ENCODE data around the gene KAZN.
A peak's percentile ranks its signal among the peaks of the same experiment; 100 is the strongest.
"Not testable (repeated sequence)": the region's sequence is repeated elsewhere in the genome, so short reads cannot be mapped to it uniquely, and the experiment has no call there.

Gene KAZN

DNA sequence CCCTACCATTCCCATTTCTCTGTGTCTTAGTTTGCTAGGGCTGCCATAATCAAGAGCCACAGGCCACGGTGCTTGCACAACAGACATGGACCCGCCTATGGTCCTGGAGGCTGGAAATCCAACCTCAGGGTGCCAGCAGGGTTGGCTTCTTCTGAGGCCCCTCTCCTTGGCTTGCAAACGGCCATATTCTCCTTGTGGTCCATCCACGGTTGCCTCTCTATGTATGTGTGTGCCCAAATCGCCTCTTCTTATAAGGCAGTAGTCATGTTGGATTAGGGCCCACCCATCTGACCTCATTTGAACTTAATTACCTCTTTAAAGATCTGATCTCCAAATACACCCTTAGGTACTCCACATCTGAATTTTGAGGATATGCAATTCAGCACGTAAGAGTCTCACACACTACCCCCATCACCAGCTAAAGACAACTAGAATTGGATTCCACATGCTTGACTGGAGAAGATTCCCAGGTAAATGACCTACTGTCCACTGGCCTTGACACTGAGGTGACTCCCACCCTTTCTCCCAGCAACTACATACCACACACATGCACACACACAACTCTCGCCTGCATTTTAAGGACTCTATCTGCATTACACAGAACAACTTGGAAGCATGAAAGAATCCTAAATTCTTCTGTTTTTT is 526.7 kb downstream of the KAZN start:
- Histone ChIP-seq H3K4me3 (ENCODE audit: low read length) (no peak overlapping the region), H3K36me3 (ENCODE audit: control insufficient read depth, insufficient read depth, low read length, severe bottlenecking) (no peaks in the 10 kb centered on the region), H3K9ac (ENCODE audit: low read length) (no peak overlapping the region), H3K4me1 (ENCODE audit: control insufficient read depth, insufficient read depth, low read length) (no peaks in the 10 kb centered on the region), H3K27me3 (replicated peaks; ENCODE audit: control insufficient read depth, insufficient read depth, low read length) (peaks cover 56% of the 10 kb centered on the region), H3K9me3 (ENCODE audit: control insufficient read depth, low read length) (peaks cover 9% of the 10 kb centered on the region)
- no peak for DNase-seq (ENCODE audit: low read depth)

DNA sequence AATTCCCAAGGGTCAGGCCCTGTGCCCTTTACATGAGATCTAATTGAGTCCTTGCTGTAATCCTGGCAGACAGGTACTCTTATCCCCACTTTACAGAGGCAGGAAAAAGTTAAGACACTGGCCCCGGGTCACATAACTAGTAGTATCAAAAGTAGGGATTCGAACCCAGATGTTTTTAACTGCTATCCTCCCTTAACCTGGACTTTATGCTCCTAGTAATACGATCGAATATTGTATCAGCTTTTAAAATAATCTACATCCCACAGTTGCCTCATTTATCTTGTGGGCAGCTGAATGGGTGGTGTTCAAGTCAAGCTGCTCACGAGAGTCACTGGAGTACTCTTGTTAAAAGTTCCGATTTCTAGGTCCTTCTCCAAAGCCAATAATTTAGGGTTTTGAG is 529.6 kb downstream of the KAZN start:
- Histone ChIP-seq H3K9ac (ENCODE audit: low read length) (no peak overlapping the region), H3K4me3 (ENCODE audit: low read length) (no peak overlapping the region), H3K27me3 (replicated peaks; ENCODE audit: control insufficient read depth, insufficient read depth, low read length) (peaks cover 50% of the 10 kb centered on the region), H3K4me1 (ENCODE audit: control insufficient read depth, insufficient read depth, low read length) (no peaks in the 10 kb centered on the region), H3K9me3 (ENCODE audit: control insufficient read depth, low read length) (peaks cover 11% of the 10 kb centered on the region), H3K36me3 (ENCODE audit: control insufficient read depth, insufficient read depth, low read length, severe bottlenecking) (no peaks in the 10 kb centered on the region)
- no peak for DNase-seq (ENCODE audit: low read depth)

DNA sequence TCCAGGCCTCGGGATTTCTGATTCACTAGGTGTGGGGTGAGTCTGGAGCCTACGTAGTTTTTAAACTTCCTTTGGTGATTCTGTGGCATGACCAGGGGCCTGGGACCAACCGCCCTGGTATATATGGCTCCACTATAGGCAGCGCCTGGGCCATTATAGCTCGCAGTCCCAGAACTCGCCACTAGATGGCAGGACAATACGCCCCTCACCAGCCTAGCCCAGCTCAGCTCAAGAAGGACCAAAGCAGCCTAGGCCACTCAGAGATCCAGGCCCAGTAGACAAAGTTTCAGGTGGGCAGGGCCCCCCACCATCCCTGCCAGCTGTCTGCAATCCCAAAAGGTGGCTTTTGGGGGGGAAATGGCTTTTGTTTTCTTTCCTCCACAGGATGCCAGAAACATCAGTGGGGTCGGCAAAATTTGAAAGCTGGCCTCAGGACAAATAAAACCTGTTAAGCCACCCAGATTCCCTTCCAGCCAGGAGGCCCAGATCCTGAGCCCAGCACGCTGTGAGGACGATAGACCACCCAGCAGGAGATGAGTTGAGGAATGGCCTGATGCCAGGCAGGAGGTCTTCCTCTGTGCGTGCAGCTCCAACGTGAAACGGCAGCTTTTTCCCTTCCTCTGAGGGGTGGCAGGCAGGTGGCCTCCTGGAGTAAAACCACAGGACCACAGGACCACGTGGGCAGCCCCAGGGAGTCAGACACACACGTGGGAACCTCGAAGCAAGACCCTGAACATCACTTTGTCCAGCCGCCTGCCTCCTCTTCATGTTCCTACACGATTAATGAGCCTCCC is 530.2 kb downstream of the KAZN start:
- peaks cover 11% of the 10 kb centered on the region for H3K9me3 ChIP-seq (ENCODE audit: control insufficient read depth, low read length)
- H3K36me3 ChIP-seq (ENCODE audit: control insufficient read depth, insufficient read depth, low read length, severe bottlenecking) = no peaks in the 10 kb centered on the region
- H3K4me1 ChIP-seq (ENCODE audit: control insufficient read depth, insufficient read depth, low read length) = no peaks in the 10 kb centered on the region
- no peak overlapping the region for H3K4me3 ChIP-seq (ENCODE audit: low read length)
- no peak overlapping the region for H3K9ac ChIP-seq (ENCODE audit: low read length)
- peaks cover 52% of the 10 kb centered on the region for H3K27me3 ChIP-seq (replicated peaks; ENCODE audit: control insufficient read depth, insufficient read depth, low read length)
- DNase-seq (ENCODE audit: low read depth) = peak; percentile 84

DNA sequence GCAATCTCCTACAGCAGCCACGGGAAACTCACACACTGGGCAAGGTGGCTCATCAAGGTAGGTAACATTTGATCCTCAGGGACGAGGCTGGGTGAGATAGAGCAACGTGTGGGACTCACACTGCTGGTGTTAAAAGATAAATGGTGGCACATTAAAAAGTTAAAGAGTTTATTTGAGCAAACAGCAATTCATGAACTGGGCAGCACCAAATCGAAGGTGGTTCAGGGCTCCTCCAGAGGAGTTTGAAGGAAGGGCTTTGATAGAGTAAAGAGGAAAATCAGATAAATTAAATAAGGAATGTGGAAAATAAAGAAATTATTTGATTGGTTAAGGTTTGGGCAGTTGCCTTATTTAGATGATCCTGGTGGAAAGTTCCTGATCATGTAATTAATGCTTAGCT is 531.5 kb downstream of the KAZN start:
- Histone ChIP-seq H3K36me3 (ENCODE audit: control insufficient read depth, insufficient read depth, low read length, severe bottlenecking) (no peaks in the 10 kb centered on the region), H3K9ac (ENCODE audit: low read length) (no peak overlapping the region), H3K9me3 (ENCODE audit: control insufficient read depth, low read length) (peaks cover 11% of the 10 kb centered on the region), H3K4me1 (ENCODE audit: control insufficient read depth, insufficient read depth, low read length) (no peaks in the 10 kb centered on the region), H3K27me3 (replicated peaks; ENCODE audit: control insufficient read depth, insufficient read depth, low read length) (peaks cover 56% of the 10 kb centered on the region), H3K4me3 (ENCODE audit: low read length) (no peak overlapping the region)
- no peak for DNase-seq (ENCODE audit: low read depth)

DNA sequence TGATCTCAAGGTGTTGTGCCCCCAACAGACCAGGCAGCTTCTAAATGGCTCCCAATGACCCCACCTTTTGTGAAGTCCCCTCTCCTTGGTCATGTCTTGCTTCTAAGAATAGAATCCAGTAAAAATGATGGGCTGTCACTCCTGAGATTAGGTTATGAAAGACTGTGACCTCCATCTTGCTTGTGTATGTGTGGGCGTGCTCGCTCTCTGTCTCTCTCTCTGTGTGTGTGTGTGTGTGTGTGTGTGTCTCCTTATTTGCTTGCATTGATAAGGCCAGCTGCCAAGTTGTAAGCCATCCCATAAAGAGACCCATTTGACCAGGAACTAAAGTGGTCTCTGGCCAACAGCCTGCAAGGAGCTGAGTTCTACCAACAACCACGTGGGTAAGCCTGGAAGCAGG is 532.1 kb downstream of the KAZN start:
- Histone ChIP-seq H3K9ac (ENCODE audit: low read length) (no peak overlapping the region), H3K27me3 (replicated peaks; ENCODE audit: control insufficient read depth, insufficient read depth, low read length) (peaks cover 54% of the 10 kb centered on the region), H3K36me3 (ENCODE audit: control insufficient read depth, insufficient read depth, low read length, severe bottlenecking) (no peaks in the 10 kb centered on the region), H3K4me3 (ENCODE audit: low read length) (no peak overlapping the region), H3K9me3 (ENCODE audit: control insufficient read depth, low read length) (peaks cover 11% of the 10 kb centered on the region), H3K4me1 (ENCODE audit: control insufficient read depth, insufficient read depth, low read length) (no peaks in the 10 kb centered on the region)
- no peak for DNase-seq (ENCODE audit: low read depth)

DNA sequence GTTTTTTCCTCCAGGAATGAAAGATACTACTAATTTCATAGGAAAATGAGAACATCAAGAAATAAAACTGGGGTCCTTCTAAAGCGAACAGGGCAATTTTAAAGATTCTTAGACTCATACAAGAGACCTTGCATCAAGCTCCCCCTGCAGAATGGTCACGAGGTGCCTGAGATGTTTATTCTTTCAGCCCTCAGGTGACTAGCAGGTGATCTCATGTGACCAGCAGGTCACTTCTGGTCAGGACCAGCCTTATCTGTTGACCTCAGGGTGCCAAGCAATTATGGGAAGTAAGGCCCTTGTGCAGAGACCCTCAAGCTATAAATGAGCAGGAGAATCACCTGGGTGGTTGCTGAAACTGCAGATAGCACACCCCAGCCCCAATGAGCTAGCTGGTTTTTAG is 534.5 kb downstream of the KAZN start:
- Histone ChIP-seq H3K27me3 (replicated peaks; ENCODE audit: control insufficient read depth, insufficient read depth, low read length) (peaks cover 54% of the 10 kb centered on the region), H3K9me3 (ENCODE audit: control insufficient read depth, low read length) (peaks cover 11% of the 10 kb centered on the region), H3K4me3 (ENCODE audit: low read length) (no peak overlapping the region), H3K9ac (ENCODE audit: low read length) (no peak overlapping the region), H3K36me3 (ENCODE audit: control insufficient read depth, insufficient read depth, low read length, severe bottlenecking) (no peaks in the 10 kb centered on the region), H3K4me1 (ENCODE audit: control insufficient read depth, insufficient read depth, low read length) (no peaks in the 10 kb centered on the region)
- no peak for DNase-seq (ENCODE audit: low read depth)

DNA sequence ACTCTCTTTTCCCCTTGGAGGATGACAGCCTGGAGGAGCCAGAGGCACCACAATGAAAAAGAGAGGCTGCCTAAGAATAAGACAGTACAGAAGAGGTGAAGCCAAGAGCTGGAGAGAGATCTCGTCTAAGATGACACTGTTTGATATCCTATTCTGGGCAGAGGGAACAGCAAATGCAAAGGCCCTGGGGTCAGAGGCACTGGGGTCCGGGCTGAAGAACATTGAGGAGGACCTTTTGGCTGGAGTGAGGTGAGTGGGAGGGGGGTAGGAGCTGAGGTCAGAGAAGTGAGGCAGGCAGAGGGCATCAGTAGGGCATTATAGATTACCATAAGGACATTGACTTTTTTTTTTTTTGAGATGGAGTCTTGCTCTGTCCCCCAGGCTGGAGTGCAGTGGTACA is 535.8 kb downstream of the KAZN start:
- no peak for DNase-seq (ENCODE audit: low read depth)
- peaks cover 11% of the 10 kb centered on the region for H3K9me3 ChIP-seq (ENCODE audit: control insufficient read depth, low read length)
- H3K36me3 ChIP-seq (ENCODE audit: control insufficient read depth, insufficient read depth, low read length, severe bottlenecking) = no peaks in the 10 kb centered on the region
- peaks cover 54% of the 10 kb centered on the region for H3K27me3 ChIP-seq (replicated peaks; ENCODE audit: control insufficient read depth, insufficient read depth, low read length)
- no peak overlapping the region for H3K4me3 ChIP-seq (ENCODE audit: low read length)
- H3K4me1 ChIP-seq (ENCODE audit: control insufficient read depth, insufficient read depth, low read length) = no peaks in the 10 kb centered on the region
- H3K9ac ChIP-seq (ENCODE audit: low read length) = no peak overlapping the region

DNA sequence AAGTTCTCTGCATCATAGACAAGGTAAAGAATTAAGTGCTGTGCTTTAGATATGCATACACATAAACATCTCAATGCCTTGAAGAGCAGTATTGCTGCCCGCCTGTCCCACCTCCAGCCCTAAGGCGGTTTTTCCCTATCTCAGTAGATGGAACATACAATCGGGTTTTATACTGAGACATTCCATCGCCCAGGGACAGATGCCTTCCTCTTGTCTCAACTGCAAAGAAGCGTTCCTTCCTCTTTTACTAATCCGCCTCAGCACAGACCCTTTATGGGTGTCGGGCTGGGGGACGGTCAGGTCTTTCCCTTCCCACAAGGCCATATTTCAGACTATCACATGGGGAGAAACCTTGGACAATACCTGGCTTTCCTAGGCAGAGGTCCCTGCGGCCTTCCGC is 537.1 kb downstream of the KAZN start:
- H3K4me3 ChIP-seq (ENCODE audit: low read length); H3K36me3 ChIP-seq (ENCODE audit: control insufficient read depth, insufficient read depth, low read length, severe bottlenecking); H3K9ac ChIP-seq (ENCODE audit: low read length); H3K9me3 ChIP-seq (ENCODE audit: control insufficient read depth, low read length); DNase-seq (ENCODE audit: low read depth); H3K4me1 ChIP-seq (ENCODE audit: control insufficient read depth, insufficient read depth, low read length): not testable (repeated sequence)
- H3K27me3 ChIP-seq (replicated peaks; ENCODE audit: control insufficient read depth, insufficient read depth, low read length) = peaks cover 54% of the 10 kb centered on the region

DNA sequence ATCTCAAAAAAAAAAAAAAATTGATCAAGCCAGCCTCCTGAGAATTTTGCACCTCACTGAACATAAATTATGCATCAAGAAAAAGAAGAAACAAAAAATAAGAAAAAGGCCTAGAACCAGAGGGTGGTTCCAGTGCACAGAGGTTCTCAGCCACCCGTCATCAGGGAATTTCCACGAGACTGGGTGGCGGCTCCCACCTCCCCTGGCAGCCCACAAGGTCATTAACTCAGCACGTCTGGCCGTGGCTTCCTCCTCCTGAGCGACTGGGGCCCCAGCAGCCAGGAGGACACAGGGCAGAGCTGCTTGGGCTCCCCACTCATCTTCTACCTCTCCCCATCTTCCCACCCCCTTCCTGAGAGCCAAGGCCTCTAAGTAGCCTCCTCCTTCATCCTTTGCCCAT is 539.3 kb downstream of the KAZN start:
- Histone ChIP-seq H3K9ac (ENCODE audit: low read length) (no peak overlapping the region), H3K9me3 (ENCODE audit: control insufficient read depth, low read length) (peaks cover 5% of the 10 kb centered on the region), H3K27me3 (replicated peaks; ENCODE audit: control insufficient read depth, insufficient read depth, low read length) (peaks cover 54% of the 10 kb centered on the region), H3K36me3 (ENCODE audit: control insufficient read depth, insufficient read depth, low read length, severe bottlenecking) (no peaks in the 10 kb centered on the region), H3K4me1 (ENCODE audit: control insufficient read depth, insufficient read depth, low read length) (no peaks in the 10 kb centered on the region), H3K4me3 (ENCODE audit: low read length) (no peak overlapping the region)
- DNase-seq (ENCODE audit: low read depth) = no peak

DNA sequence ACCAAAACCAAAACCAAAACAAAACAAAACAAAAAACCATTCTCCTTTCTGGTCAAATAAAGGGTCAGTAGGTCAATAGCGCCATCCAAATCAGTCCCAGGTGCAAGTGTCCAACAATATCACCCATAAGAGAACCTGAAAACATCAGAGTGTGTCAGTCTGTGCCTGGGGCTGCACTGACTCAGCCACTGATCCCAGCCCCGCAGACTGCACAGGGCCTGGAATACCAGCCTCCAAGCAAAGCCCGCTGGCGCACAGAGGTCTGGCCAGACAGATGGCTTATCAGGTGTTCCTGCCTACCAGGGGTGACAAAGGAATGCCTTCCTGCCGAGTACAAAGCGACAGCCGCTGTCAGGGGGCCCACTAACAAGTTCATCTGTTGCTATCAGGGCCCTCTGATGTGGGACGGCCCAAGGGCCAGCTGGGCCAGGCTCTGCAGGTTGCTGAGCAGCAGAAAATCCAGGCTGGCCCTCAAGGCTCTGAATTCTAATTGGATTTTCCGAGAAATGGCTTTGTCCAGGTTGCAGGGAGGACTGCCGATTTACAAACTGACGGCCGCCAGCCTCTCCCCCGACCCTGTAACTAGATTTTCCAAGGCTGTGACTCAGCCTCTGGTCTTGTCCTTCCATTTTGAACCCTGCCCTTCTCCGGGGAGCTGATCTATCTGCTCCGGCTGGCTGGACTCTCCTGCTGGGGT is 541.3 kb downstream of the KAZN start:
- Histone ChIP-seq H3K36me3 (ENCODE audit: control insufficient read depth, insufficient read depth, low read length, severe bottlenecking) (no peaks in the 10 kb centered on the region), H3K9me3 (ENCODE audit: control insufficient read depth, low read length) (peaks cover 8% of the 10 kb centered on the region), H3K4me1 (ENCODE audit: control insufficient read depth, insufficient read depth, low read length) (no peaks in the 10 kb centered on the region), H3K9ac (ENCODE audit: low read length) (no peak overlapping the region), H3K27me3 (replicated peaks; ENCODE audit: control insufficient read depth, insufficient read depth, low read length) (peaks cover 47% of the 10 kb centered on the region), H3K4me3 (ENCODE audit: low read length) (no peak overlapping the region)
- no peak for DNase-seq (ENCODE audit: low read depth)

DNA sequence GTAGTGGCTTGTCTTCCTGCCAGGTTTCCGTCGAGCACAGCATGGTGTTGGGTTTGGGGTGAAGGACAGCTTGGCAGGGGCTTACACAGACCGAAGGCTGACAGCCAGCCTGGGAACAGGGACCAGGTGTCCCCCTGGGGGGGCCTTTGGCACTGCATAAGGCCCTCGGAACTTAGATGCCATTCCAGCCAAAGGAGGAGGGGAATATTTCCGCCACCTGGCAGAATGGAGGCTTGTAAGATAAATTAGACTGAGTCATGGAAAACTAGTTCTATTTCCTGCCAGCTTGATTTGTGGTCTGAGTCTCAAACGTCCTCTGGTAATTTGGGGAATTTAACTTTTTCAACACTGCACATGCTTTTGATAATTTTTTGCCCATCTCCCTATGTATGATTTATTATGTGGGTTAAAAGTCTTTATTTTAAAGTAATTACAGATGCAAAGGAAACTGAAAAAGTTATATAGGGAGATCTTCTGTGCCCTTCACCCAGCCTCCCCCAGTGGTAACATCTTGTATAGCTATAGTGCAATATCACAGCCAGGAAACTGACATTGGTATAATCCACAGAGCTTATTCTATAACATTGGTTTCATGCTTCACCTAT is 543.6 kb downstream of the KAZN start:
- no peaks in the 10 kb centered on the region for H3K36me3 ChIP-seq (ENCODE audit: control insufficient read depth, insufficient read depth, low read length, severe bottlenecking)
- H3K9me3 ChIP-seq (ENCODE audit: control insufficient read depth, low read length) = peaks cover 8% of the 10 kb centered on the region
- H3K4me1 ChIP-seq (ENCODE audit: control insufficient read depth, insufficient read depth, low read length) = no peaks in the 10 kb centered on the region
- H3K9ac ChIP-seq (ENCODE audit: low read length) = no peak overlapping the region
- H3K4me3 ChIP-seq (ENCODE audit: low read length) = no peak overlapping the region
- H3K27me3 ChIP-seq (replicated peaks; ENCODE audit: control insufficient read depth, insufficient read depth, low read length) = peaks cover 49% of the 10 kb centered on the region
- DNase-seq (ENCODE audit: low read depth) = no peak

Data from adipocyte (in vitro differentiated cells).